Measurements from ENCODE around the gene UPK3A.

DNA sequence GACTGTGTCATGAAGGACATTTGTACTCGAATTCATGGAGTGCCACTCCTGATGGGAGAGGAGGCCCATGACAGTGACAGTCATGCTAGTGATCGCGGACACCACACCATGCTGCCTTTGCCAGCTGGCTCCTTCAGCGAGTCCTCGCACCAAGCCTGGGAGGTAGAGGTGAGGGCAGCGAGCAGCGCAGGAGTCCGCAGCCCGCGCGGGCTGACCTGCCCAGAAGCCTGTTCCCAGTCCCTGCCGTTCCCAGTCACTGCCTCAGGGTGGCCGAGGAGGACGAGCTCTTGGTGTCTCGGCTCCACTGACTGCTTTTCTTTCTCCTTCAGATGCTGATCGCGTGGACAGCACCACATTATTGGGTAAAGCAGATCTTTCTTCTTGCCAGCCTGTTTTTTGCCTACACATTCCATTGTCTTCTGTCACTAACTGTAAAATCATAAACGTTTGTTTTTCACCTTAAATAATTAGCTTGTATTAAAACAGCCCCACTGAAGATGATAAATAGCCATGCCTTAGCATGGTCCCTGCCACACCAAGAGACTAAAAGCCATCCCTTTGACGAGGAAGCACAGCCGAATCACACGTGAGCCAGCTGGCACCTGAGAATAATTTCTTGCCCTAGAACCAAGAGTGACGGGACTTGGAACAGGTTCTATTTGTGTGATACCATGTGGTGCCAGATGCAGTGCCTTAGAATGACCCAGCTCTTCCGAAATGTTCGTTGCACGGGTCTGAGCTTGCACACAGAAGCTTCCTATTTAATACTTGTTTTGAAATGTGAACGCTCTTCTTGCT lies 50.5 kb downstream of the UPK3A start:
- TF ChIP-seq, protein P1, sequence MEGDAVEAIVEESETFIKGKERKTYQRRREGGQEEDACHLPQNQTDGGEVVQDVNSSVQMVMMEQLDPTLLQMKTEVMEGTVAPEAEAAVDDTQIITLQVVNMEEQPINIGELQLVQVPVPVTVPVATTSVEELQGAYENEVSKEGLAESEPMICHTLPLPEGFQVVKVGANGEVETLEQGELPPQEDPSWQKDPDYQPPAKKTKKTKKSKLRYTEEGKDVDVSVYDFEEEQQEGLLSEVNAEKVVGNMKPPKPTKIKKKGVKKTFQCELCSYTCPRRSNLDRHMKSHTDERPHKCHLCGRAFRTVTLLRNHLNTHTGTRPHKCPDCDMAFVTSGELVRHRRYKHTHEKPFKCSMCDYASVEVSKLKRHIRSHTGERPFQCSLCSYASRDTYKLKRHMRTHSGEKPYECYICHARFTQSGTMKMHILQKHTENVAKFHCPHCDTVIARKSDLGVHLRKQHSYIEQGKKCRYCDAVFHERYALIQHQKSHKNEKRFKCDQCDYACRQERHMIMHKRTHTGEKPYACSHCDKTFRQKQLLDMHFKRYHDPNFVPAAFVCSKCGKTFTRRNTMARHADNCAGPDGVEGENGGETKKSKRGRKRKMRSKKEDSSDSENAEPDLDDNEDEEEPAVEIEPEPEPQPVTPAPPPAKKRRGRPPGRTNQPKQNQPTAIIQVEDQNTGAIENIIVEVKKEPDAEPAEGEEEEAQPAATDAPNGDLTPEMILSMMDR (IDR thresholded peaks at IDR 0.05): peak; percentile 14 to 46 (median 32)
- no peak for TF ChIP-seq POLR2A (IDR thresholded peaks at IDR 0.05)
